Neural progenitor cell (in vitro differentiated cells): ENCODE measurements around the gene TOP2B. TPM values are rescaled to one million over a fixed set of nuclear protein-coding genes. Genes with fewer than 3 reads are reported as not detected.

Source experiments
- DNase-seq: peaks from one replicate; pipeline ENCODE4 v3.0.0-alpha.2; 2016; ENCODE audit warnings: low spot score
- H2AFZ ChIP-seq: fragments of 200-600 bp; sonication (generic); replicated peaks from 2 replicates; pipeline ENCODE4 v1.6.1; 2016; ENCODE audit warnings: antibody characterized with exemption
- H3F3A ChIP-seq: fragments of 200-600 bp; sonication (generic); 2 replicates; pipeline ENCODE4 v1.6.1; 2016; ENCODE audit warnings: antibody characterized with exemption, low read depth
- H3K27ac ChIP-seq: fragments of 200-600 bp; sonication (generic); 2 replicates; pipeline ENCODE4 v1.5.1; 2016; ENCODE audit warnings: mild to moderate bottlenecking
- H3K27me3 ChIP-seq: fragments of 200-600 bp; sonication (generic); 2 replicates; pipeline ENCODE4 v1.6.1; 2016; ENCODE audit warnings: mild to moderate bottlenecking, moderate library complexity
- H3K36me3 ChIP-seq: fragments of 200-600 bp; sonication (generic); 2 replicates; pipeline ENCODE4 v1.5.1; 2016
- H3K4me1 ChIP-seq: fragments of 200-600 bp; sonication (generic); 2 replicates; pipeline ENCODE4 v1.6.1; 2016; ENCODE audit warnings: mixed run types
- H3K4me2 ChIP-seq: fragments of 200-600 bp; sonication (generic); 2 replicates; pipeline ENCODE4 v1.6.1; 2016
- H3K4me3 ChIP-seq: fragments of 200-600 bp; sonication (generic); 2 replicates; pipeline ENCODE4 v1.5.1; 2016
- H3K79me2 ChIP-seq: fragments of 200-600 bp; sonication (generic); 2 replicates; pipeline ENCODE4 v1.6.1; 2016; ENCODE audit warnings: low read depth
- H3K9ac ChIP-seq: fragments of 200-600 bp; sonication (generic); 2 replicates; pipeline ENCODE4 v1.6.1; 2016
- H3K9me3 ChIP-seq: fragments of 200-600 bp; sonication (generic); 2 replicates; pipeline ENCODE4 v1.5.1; 2016; ENCODE audit warnings: low read depth
- H4K20me1 ChIP-seq: fragments of 200-600 bp; sonication (generic); 2 replicates; pipeline ENCODE4 v1.6.1; 2016; ENCODE audit warnings: low read depth
- H3K27ac Mint-ChIP-seq: 3 replicates; pipeline ENCODE4 v1.8.0; 2021; ENCODE audit warnings: mixed read lengths
- H3K27me3 Mint-ChIP-seq: 2 replicates; pipeline ENCODE4 v1.8.0; 2022; ENCODE audit warnings: low read depth, mild to moderate bottlenecking, inconsistent platforms, moderate library complexity, mixed read lengths; ENCODE audit not compliant: insufficient read depth
- H3K36me3 Mint-ChIP-seq: 3 replicates; pipeline ENCODE4 v1.8.0; 2021; ENCODE audit warnings: mixed read lengths
- H3K4me1 Mint-ChIP-seq: 3 replicates; pipeline ENCODE4 v1.8.0; 2021; ENCODE audit warnings: mixed read lengths
- H3K4me3 Mint-ChIP-seq: 3 replicates; pipeline ENCODE4 v1.8.0; 2021; ENCODE audit warnings: mild to moderate bottlenecking, moderate library complexity, mixed read lengths
- H3K9me3 Mint-ChIP-seq: 3 replicates; pipeline ENCODE4 v1.8.0; 2020; ENCODE audit warnings: mixed read lengths
- CTCF ChIP-seq: fragments of 200-600 bp; sonication (generic); IDR thresholded peaks from 2 replicates; pipeline ENCODE4 v1.5.1; 2017; ENCODE audit warnings: antibody characterized with exemption, mild to moderate bottlenecking
- EZH2 ChIP-seq: fragments of 200-600 bp; sonication (generic); IDR thresholded peaks from 2 replicates; pipeline ENCODE4 v1.6.1; 2017; ENCODE audit warnings: antibody characterized with exemption, mild to moderate bottlenecking, moderate library complexity
- EZH2phosphoT487 ChIP-seq: fragments of 200-600 bp; sonication (generic); IDR thresholded peaks from 2 replicates; pipeline ENCODE4 v1.6.1; 2017; ENCODE audit warnings: antibody characterized with exemption
- total RNA-seq: library from RNA; depleted of rRNA; stranded (reverse); fragments of >200 nt; gene quantifications from 2 replicates; pipeline ENCODE4 v1.2.3, GENCODE V29; 2015; ENCODE audit warnings: low replicate concordance

Gene TOP2B
- total RNA-seq, 1 donor from 2014 or later, result 327 TPM

- no peak overlapping the region for H3K9ac ChIP-seq
- H3K9me3 Mint-ChIP-seq, result no peaks in the 10 kb centered on the region
- no peak for DNase-seq
Observed at GRCh38 chr3:25677121-25677520, 12.4 kb upstream of the TOP2B start.

GRCh38 chr3:25674670-25675069, 10.0 kb upstream of the TOP2B start:
- no peak for DNase-seq
- Histone ChIP-seq H3K79me2 (no peaks in the 10 kb centered on the region), H3K27ac (no peak overlapping the region), H3K4me1 (no peaks in the 10 kb centered on the region), H4K20me1 (no peaks in the 10 kb centered on the region), H3K4me3 (no peak overlapping the region), H3K36me3 (no peaks in the 10 kb centered on the region), H2AFZ (no peak overlapping the region), H3K4me2 (no peak overlapping the region), H3K9ac (no peak overlapping the region), H3K27me3 (no peaks in the 10 kb centered on the region), H3K9me3 (no peaks in the 10 kb centered on the region), H3F3A (no peaks in the 10 kb centered on the region)
- no peaks in the 10 kb centered on the region for H3K9me3 Mint-ChIP-seq
- no peak overlapping the region for H3K27ac Mint-ChIP-seq
- TF ChIP-seq EZH2phosphoT487 (no peak), CTCF (no peak), EZH2 (no peak)
- peaks cover 21% of the 10 kb centered on the region for H3K4me1 Mint-ChIP-seq
- no peak overlapping the region for H3K4me3 Mint-ChIP-seq
- H3K27me3 Mint-ChIP-seq, result no peaks in the 10 kb centered on the region
- H3K36me3 Mint-ChIP-seq, result no peaks in the 10 kb centered on the region

More at GRCh38 chr3:25677121-25677520, 12.4 kb upstream of the TOP2B start:
- no peaks in the 10 kb centered on the region for H3K79me2 ChIP-seq
- no peak overlapping the region for H3K4me3 Mint-ChIP-seq
- no peak overlapping the region for H3K27ac ChIP-seq
- H3K27ac Mint-ChIP-seq, result no peak overlapping the region
- no peak overlapping the region for H3K4me2 ChIP-seq
- H3K9me3 ChIP-seq, result no peaks in the 10 kb centered on the region
- H3K27me3 Mint-ChIP-seq, result no peaks in the 10 kb centered on the region
- no peaks in the 10 kb centered on the region for H4K20me1 ChIP-seq
- H3K4me1 Mint-ChIP-seq, result peaks cover 16% of the 10 kb centered on the region
- no peaks in the 10 kb centered on the region for H3K36me3 Mint-ChIP-seq
- H3K27me3 ChIP-seq, result no peaks in the 10 kb centered on the region
- H3K4me1 ChIP-seq, result no peaks in the 10 kb centered on the region
- H3F3A ChIP-seq, result no peaks in the 10 kb centered on the region
- no peak overlapping the region for H3K4me3 ChIP-seq
- no peaks in the 10 kb centered on the region for H3K36me3 ChIP-seq
- TF ChIP-seq CTCF (no peak), EZH2phosphoT487 (no peak), EZH2 (no peak)
- H2AFZ ChIP-seq, result no peak overlapping the region

- Mint-ChIP-seq H3K27ac (no peak overlapping the region), H3K4me1 (peaks cover 17% of the 10 kb centered on the region), H3K36me3 (no peaks in the 10 kb centered on the region), H3K9me3 (no peaks in the 10 kb centered on the region), H3K27me3 (no peaks in the 10 kb centered on the region), H3K4me3 (no peak overlapping the region)
- Histone ChIP-seq H3K27me3 (no peaks in the 10 kb centered on the region), H3K9ac (no peak overlapping the region), H3K27ac (no peak overlapping the region), H3K4me3 (no peak overlapping the region), H2AFZ (no peak overlapping the region), H3K4me2 (no peak overlapping the region), H3K79me2 (no peaks in the 10 kb centered on the region), H3F3A (no peaks in the 10 kb centered on the region), H3K4me1 (no peaks in the 10 kb centered on the region), H3K9me3 (no peaks in the 10 kb centered on the region), H3K36me3 (no peaks in the 10 kb centered on the region), H4K20me1 (no peaks in the 10 kb centered on the region)
- DNase-seq, result no peak
- TF ChIP-seq CTCF (no peak), EZH2phosphoT487 (no peak), EZH2 (no peak)
Observed at GRCh38 chr3:25673738-25674298, 9.1 kb upstream of the TOP2B start.
